Caco-2 (cell line): ENCODE data around the gene EQTN. TPM values are rescaled to one million over a fixed set of nuclear protein-coding genes. Genes with fewer than 3 reads are reported as not detected.

ENCODE experiments used
- BruUV-seq: library from RNA; stranded (reverse); fragments of 400-500 nt; replicated peaks from 2 replicates; lab custom pipeline; 2021; lab: Mats Ljungman, UMichigan
- CTCF ChIA-PET: fragments of 300-600 bp; sonication (Branson Sonifier 250); formaldehyde crosslinking; loops from one replicate; lab custom pipeline; 2022; ENCODE audit warnings: antibody characterized with exemption; lab: Charles Lee
- POLR2A ChIA-PET: fragments of 300-600 bp; sonication (Branson Sonifier 250); formaldehyde crosslinking; loops from one replicate; lab custom pipeline; 2022; ENCODE audit warnings: antibody characterized with exemption; lab: Charles Lee
- DNase-seq, 2 experiments: peaks; one replicate each; pipeline versions ENCODE4 v3.0.0 to v3.0.0-alpha.2; 2020 to 2022
- H3K27me3 ChIP-seq: replicated peaks from 2 replicates; pipeline ENCODE4 v1.6.0; 2011; ENCODE audit warnings: low read length; ENCODE audit not compliant: control insufficient read depth, insufficient read depth
- H3K36me3 ChIP-seq: 2 replicates; pipeline ENCODE4 v1.5.1; 2011; ENCODE audit warnings: low read length; ENCODE audit not compliant: control insufficient read depth, insufficient read depth
- H3K4me1 ChIP-seq: fragments of 250-450 bp; sonication (Bioruptor Pico); 2 replicates; pipeline ENCODE4 v1.5.1; 2020; ENCODE audit warnings: mild to moderate bottlenecking
- H3K4me3 ChIP-seq: 2 replicates; pipeline ENCODE4 v1.5.1; 2011; ENCODE audit warnings: low read depth, mild to moderate bottlenecking, control low read depth, low read length
- H3K9me3 ChIP-seq: fragments of 250-450 bp; sonication (Bioruptor Pico); 2 replicates; pipeline ENCODE4 v1.5.1; 2020; ENCODE audit warnings: mild to moderate bottlenecking, moderate library complexity
- H3K27ac Mint-ChIP-seq: one replicate; pipeline ENCODE4 v1.8.0; 2022; ENCODE audit warnings: mixed read lengths; ENCODE audit not compliant: unreplicated experiment
- H3K27me3 Mint-ChIP-seq: one replicate; pipeline ENCODE4 v1.8.0; 2022; ENCODE audit warnings: mixed read lengths; ENCODE audit not compliant: insufficient read depth, unreplicated experiment
- H3K36me3 Mint-ChIP-seq: one replicate; pipeline ENCODE4 v1.8.0; 2022; ENCODE audit warnings: mild to moderate bottlenecking, mixed read lengths; ENCODE audit not compliant: insufficient read depth, unreplicated experiment
- H3K4me1 Mint-ChIP-seq: one replicate; pipeline ENCODE4 v1.8.0; 2022; ENCODE audit warnings: low read depth, mixed read lengths; ENCODE audit not compliant: unreplicated experiment
- H3K4me3 Mint-ChIP-seq: one replicate; pipeline ENCODE4 v1.8.0; 2022; ENCODE audit warnings: mild to moderate bottlenecking, moderate library complexity, mixed read lengths; ENCODE audit not compliant: unreplicated experiment
- H3K9me3 Mint-ChIP-seq: one replicate; pipeline ENCODE4 v1.8.0; 2022; ENCODE audit warnings: mixed read lengths; ENCODE audit not compliant: unreplicated experiment
- intact Hi-C: fragments of 100-400 bp; cut with micrococcal nuclease; formaldehyde crosslinking; loops from one replicate; pipeline ENCODE4 v1.10.0; 2022; ENCODE audit not compliant: unreplicated experiment
- total RNA-seq: library from RNA; stranded (reverse); gene quantifications from 2 replicates; pipeline ENCODE4 v1.2.3, GENCODE V29; 2022
- TF ChIP-seq, protein P1 (sequence below), 2 experiments: fragments of 200-600 bp in 1 of 2; IDR thresholded peaks; 1 replicate in 1 of 2; 2 replicates in 1 of 2; pipeline versions ENCODE4 v1.5.1 to v1.8.0; 2011 to 2022; ENCODE audit warnings: antibody characterized with exemption in 1 of 2, control low read depth in 1 of 2, inconsistent platforms in 1 of 2, low read depth in 1 of 2, low read length in 1 of 2, mild to moderate bottlenecking in 1 of 2, moderate library complexity in 1 of 2; ENCODE audit not compliant: insufficient read depth in 1 of 2, severe bottlenecking in 1 of 2, unreplicated experiment in 1 of 2

The EQTN gene
- total RNA-seq, 1 experiment from 2014 or later, result not detected

DNA sequence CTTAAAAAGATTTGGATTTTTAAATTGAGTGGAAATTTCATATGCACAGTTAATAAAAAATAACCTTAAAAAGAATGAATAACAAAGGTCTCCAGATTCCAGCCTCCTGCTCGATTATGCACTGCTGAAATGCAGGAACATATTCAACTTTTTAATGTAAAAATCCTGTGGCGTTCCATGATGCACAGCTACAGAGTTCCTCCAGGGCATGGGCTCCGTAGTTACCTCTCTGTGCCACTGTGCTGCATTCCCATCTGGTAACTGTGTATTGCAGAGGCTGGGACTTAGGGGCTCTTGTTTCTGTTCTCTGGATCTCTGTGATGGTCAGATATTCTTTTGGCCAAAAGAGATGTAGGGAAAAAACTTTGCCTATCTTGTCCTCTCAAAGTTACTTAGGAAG is 31.5 kb upstream of the EQTN start:
- no peak overlapping the region for H3K4me3 ChIP-seq
- POLR2A ChIA-PET, result no interaction called here
- intact Hi-C loops, result no loop called here
- H3K27me3 Mint-ChIP-seq, result peaks cover 5% of the 10 kb centered on the region
- peaks cover 2% of the 10 kb centered on the region for H3K4me1 ChIP-seq
- no peaks in the 10 kb centered on the region for H3K36me3 ChIP-seq
- peaks cover 5% of the 10 kb centered on the region for H3K36me3 Mint-ChIP-seq
- H3K9me3 ChIP-seq, result no peaks in the 10 kb centered on the region
- no peak overlapping the region for H3K4me3 Mint-ChIP-seq
- H3K9me3 Mint-ChIP-seq, result peaks cover 2% of the 10 kb centered on the region
- peaks cover 6% of the 10 kb centered on the region for H3K4me1 Mint-ChIP-seq
- no peak overlapping the region for H3K27ac Mint-ChIP-seq
- H3K27me3 ChIP-seq, result no peaks in the 10 kb centered on the region
- no peak for DNase-seq
- no TSS peak for BruUV-seq
- TF ChIP-seq, protein P1, sequence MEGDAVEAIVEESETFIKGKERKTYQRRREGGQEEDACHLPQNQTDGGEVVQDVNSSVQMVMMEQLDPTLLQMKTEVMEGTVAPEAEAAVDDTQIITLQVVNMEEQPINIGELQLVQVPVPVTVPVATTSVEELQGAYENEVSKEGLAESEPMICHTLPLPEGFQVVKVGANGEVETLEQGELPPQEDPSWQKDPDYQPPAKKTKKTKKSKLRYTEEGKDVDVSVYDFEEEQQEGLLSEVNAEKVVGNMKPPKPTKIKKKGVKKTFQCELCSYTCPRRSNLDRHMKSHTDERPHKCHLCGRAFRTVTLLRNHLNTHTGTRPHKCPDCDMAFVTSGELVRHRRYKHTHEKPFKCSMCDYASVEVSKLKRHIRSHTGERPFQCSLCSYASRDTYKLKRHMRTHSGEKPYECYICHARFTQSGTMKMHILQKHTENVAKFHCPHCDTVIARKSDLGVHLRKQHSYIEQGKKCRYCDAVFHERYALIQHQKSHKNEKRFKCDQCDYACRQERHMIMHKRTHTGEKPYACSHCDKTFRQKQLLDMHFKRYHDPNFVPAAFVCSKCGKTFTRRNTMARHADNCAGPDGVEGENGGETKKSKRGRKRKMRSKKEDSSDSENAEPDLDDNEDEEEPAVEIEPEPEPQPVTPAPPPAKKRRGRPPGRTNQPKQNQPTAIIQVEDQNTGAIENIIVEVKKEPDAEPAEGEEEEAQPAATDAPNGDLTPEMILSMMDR (IDR thresholded peaks at IDR 0.05; ENCODE audit: insufficient read depth in 1 of 2, low read depth in 1 of 2, low read length in 1 of 2, severe bottlenecking in 1 of 2, unreplicated experiment in 1 of 2), result no peak
- CTCF ChIA-PET, result no interaction called here

DNA sequence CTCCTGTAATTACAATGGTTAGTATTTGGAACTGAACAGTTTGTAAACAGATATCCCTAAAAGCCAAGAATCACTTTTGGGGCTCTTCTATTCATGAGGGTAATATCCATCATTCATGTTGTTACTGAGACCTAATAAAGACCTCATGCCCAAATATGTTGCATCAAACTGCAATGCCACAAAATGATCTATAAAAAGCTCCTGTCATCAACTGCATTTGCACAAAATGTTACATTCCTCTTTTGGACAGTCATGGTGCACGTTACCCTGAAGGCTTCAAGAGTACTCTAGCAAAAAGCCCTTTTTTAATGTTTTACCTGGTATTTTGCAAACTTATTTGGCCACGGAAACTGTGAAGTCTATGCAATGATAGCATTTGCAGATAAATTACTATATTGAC is 14.2 kb upstream of the EQTN start:
- CTCF ChIA-PET, result no interaction called here
- TF ChIP-seq, protein P1 (IDR thresholded peaks at IDR 0.05; ENCODE audit: insufficient read depth in 1 of 2, low read depth in 1 of 2, low read length in 1 of 2, severe bottlenecking in 1 of 2, unreplicated experiment in 1 of 2), result no peak
- POLR2A ChIA-PET, result no interaction called here
- H3K4me1 ChIP-seq, result no peaks in the 10 kb centered on the region
- no peak overlapping the region for H3K4me3 ChIP-seq
- Mint-ChIP-seq H3K27me3 (peaks cover 3% of the 10 kb centered on the region), H3K4me3 (no peak overlapping the region), H3K9me3 (no peaks in the 10 kb centered on the region), H3K4me1 (no peaks in the 10 kb centered on the region), H3K36me3 (no peaks in the 10 kb centered on the region), H3K27ac (no peak overlapping the region)
- no peaks in the 10 kb centered on the region for H3K9me3 ChIP-seq
- DNase-seq, result no peak
- no TSS peak for BruUV-seq
- H3K27me3 ChIP-seq, result no peaks in the 10 kb centered on the region
- intact Hi-C loops, result no loop called here
- H3K36me3 ChIP-seq, result no peaks in the 10 kb centered on the region

DNA sequence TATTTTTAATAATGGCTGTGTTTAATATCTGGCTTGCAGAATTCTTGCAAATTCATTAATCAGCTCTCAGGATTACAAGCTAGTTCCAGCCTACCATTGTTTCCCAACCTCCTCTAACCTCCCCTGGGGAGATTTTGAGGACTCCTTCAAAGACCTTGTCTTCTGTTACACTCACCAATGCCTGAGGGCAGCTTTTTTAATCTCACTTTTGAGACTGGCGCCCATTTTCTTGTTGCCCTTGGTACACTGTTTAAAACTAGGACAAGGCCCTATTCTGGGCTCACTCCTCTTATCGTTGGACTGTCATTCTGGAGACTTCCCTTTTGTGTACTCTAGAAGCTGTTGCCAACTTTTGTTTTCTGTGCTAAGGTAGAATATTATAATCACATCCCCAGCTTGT is 13.6 kb upstream of the EQTN start:
- Histone ChIP-seq H3K4me3 (no peak overlapping the region), H3K4me1 (no peaks in the 10 kb centered on the region), H3K9me3 (no peaks in the 10 kb centered on the region), H3K36me3 (no peaks in the 10 kb centered on the region), H3K27me3 (no peaks in the 10 kb centered on the region)
- TF ChIP-seq, protein P1 (IDR thresholded peaks at IDR 0.05; ENCODE audit: insufficient read depth in 1 of 2, low read depth in 1 of 2, low read length in 1 of 2, severe bottlenecking in 1 of 2, unreplicated experiment in 1 of 2), result no peak
- no TSS peak for BruUV-seq
- DNase-seq, result no peak
- intact Hi-C loops, result no loop called here
- Mint-ChIP-seq H3K36me3 (no peaks in the 10 kb centered on the region), H3K27me3 (peaks cover 3% of the 10 kb centered on the region), H3K9me3 (no peaks in the 10 kb centered on the region), H3K27ac (no peak overlapping the region), H3K4me3 (no peak overlapping the region), H3K4me1 (no peaks in the 10 kb centered on the region)
- ChIA-PET CTCF (no interaction called here), POLR2A (no interaction called here)
